Stomach (tissue), 9 donors: ENCODE data around the gene PFDN6. TPM values are rescaled to one million over a fixed set of nuclear protein-coding genes. Genes with fewer than 3 reads are reported as not detected.
A peak's percentile ranks its signal among the peaks of the same experiment; 100 is the strongest.

Experiments used
- DNase-seq, 2 donors: peaks; one replicate each; pipeline versions ENCODE4 v3.0.0 to v3.0.0-alpha.2; 2013 to 2019
- H3K27ac ChIP-seq, 5 donors: fragments of 200-600 bp in 4 of 5; sonication (generic) in 4 of 5; one replicate each; pipeline ENCODE4 v1.5.1; 2013 to 2019; ENCODE audit warnings: mild to moderate bottlenecking in 1 of 5, moderate library complexity in 1 of 5
- H3K27me3 ChIP-seq, 3 donors: fragments of 200-600 bp; sonication (generic); one replicate each; pipeline ENCODE4 v1.5.1; 2017 to 2019; ENCODE audit warnings: mixed run types in 1 of 3
- H3K36me3 ChIP-seq, 4 donors: fragments of 200-600 bp; sonication (generic); 1 replicate in 3 of 4; 2 replicates in 1 of 4; pipeline ENCODE4 v1.5.1; 2016 to 2019
- H3K4me1 ChIP-seq, 4 donors: fragments of 200-600 bp; sonication (generic); one replicate each; pipeline ENCODE4 v1.5.1; 2016 to 2019
- H3K4me3 ChIP-seq, 4 donors: fragments of 200-600 bp; sonication (generic) in 3 of 4; one replicate each; pipeline ENCODE4 v1.5.1; 2016 to 2019; ENCODE audit warnings: mild to moderate bottlenecking in 1 of 4
- H3K9me3 ChIP-seq, 4 donors: fragments of 200-600 bp; sonication (generic); one replicate each; pipeline ENCODE4 v1.5.1; 2016 to 2019
- CTCF ChIP-seq, 7 experiments: fragments of 450-650 bp in 4 of 7; fragments of 200-600 bp in 3 of 7; sonication (generic) in 3 of 7; IDR thresholded peaks; one replicate each; pipeline ENCODE4 v1.5.1; 2016 to 2019; ENCODE audit warnings: antibody characterized with exemption in 7 of 7, control low read depth in 2 of 7, mild to moderate bottlenecking in 1 of 7
- EP300 ChIP-seq: sonication (generic); formaldehyde crosslinking; IDR thresholded peaks from one replicate; pipeline ENCODE4 v1.6.1; 2017; ENCODE audit warnings: antibody characterized with exemption
- POLR2A ChIP-seq, 4 donors: fragments of 450-650 bp; IDR thresholded peaks; one replicate each; pipeline ENCODE4 v1.6.1; 2016; ENCODE audit warnings: antibody characterized with exemption in 4 of 4, control low read depth in 2 of 4, mild to moderate bottlenecking in 1 of 4, moderate library complexity in 1 of 4
- POLR2AphosphoS5 ChIP-seq, 3 donors: sonication (generic); formaldehyde crosslinking; IDR thresholded peaks; one replicate each; pipeline ENCODE4 v1.6.1; 2016; ENCODE audit warnings: antibody characterized with exemption in 3 of 3
- WGBS, 5 donors: extraction: QIAGEN DNeasy Blood & Tissue Kit in 3 of 5; methylation state at CpG; one replicate each; pipeline versions ENCODE4 v1.1.5 to v1.1.7; 2013 to 2018; 5-methylcytosine and 5-hydroxymethylcytosine counted together
- intact Hi-C: fragments of 100-400 bp; cut with DNase I; formaldehyde crosslinking; loops from one replicate; pipeline ENCODE4 v1.15.1; 2023; ENCODE audit warnings: low total_unique reads
- polyA plus RNA-seq, 3 donors: library from polyadenylated mRNA; stranded (reverse); fragments of 200-250 nt; gene quantifications; one replicate each; pipeline ENCODE4 v1.2.3, GENCODE V29; 2013
- total RNA-seq, 5 donors: library from RNA; depleted of rRNA; stranded (reverse); fragments of >200 nt; gene quantifications; one replicate each; pipeline versions ENCODE4 v1.1.0 to v1.2.3, GENCODE V29; 2014 to 2016
- donor health status: healthy with polysubstance abuse.
- donor health status: Bipolar disorder and iron deficiency.
- donor health status: healthy.

The PFDN6 gene
- total and polyA plus RNA-seq, 8 donors, result 9.7 to 265 (median 32.9) TPM; not detected in 1

GRCh38 chr6:33277663-33278391 lies 11.6 kb upstream of the PFDN6 start:
- no peaks in the 10 kb centered on the region for H3K9me3 ChIP-seq
- H3K27ac ChIP-seq, result peak overlapping the region; percentile 91 to 97 (median 95)
- H3K4me1 ChIP-seq, result peaks cover 52 to 76% (median 67%) of the 10 kb centered on the region in 4 donors
- 33 to 49% (median 44%) methylated on average over 15 to 39 of the region's 39 CpGs for WGBS, 5 donors
- peak overlapping the region; percentile 70 to 79 (median 74) for H3K4me3 ChIP-seq
- H3K36me3 ChIP-seq, result peaks cover 45 to 82% (median 79%) of the 10 kb centered on the region in 4 donors
- TF ChIP-seq POLR2AphosphoS5 (IDR thresholded peaks at IDR 0.05) (no peak), EP300 (no peak), POLR2A (IDR thresholded peaks at IDR 0.05) (no peak), CTCF (IDR thresholded peaks at IDR 0.05) (no peak)
- peak in 1 of 2 donors; percentile 42 for DNase-seq
- intact Hi-C loops, result no loop called here
- no peaks in the 10 kb centered on the region for H3K27me3 ChIP-seq

- 75 to 82% (median 79%) methylated on average over 6 to 9 of the region's 9 CpGs for WGBS, 5 donors
Measured at GRCh38 chr6:33278392-33278741, 11.0 kb upstream of the PFDN6 start.

DNA sequence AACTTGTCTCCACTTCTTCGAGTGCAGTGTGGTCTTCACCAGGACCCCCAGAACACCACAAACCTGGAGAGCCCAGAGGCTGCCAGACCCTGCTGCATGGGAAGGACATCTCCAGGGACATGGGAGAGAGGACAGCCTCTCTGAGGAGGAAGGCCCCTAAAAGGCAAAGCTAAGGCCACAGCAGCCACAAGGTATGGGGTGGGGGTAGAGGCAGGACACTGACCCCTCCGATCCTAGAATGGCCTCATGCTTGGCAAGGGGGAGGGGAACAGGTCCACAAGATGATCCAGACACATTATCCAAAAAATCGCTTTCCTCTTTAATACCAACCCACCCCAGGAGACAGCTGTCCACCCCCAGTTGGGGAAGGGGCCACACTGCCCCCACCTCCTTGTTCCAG lies 10.6 kb upstream of the PFDN6 start:
- Histone ChIP-seq H3K27ac (peak overlapping the region in 3 of 5 donors; percentile 91 to 97 (median 96)), H3K4me3 (peak overlapping the region in 2 of 4 donors; percentile 70 to 77), H3K27me3 (no peaks in the 10 kb centered on the region), H3K4me1 (peaks cover 43 to 66% (median 57%) of the 10 kb centered on the region in 4 donors), H3K9me3 (no peaks in the 10 kb centered on the region), H3K36me3 (peaks cover 49 to 84% (median 83%) of the 10 kb centered on the region in 4 donors)
- no peak for TF ChIP-seq POLR2AphosphoS5 (IDR thresholded peaks at IDR 0.05)
- no peak for TF ChIP-seq POLR2A (IDR thresholded peaks at IDR 0.05)
- TF ChIP-seq EP300, result no peak
- TF ChIP-seq CTCF (IDR thresholded peaks at IDR 0.05), result no peak
- DNase-seq, result peak in 1 of 2 donors; percentile 7
- intact Hi-C loops, result no loop called here
- WGBS, 5 donors, result 74 to 88% (median 83%) methylated on average over 3 of the region's 3 CpGs

More at GRCh38 chr6:33278392-33278741, 11.0 kb upstream of the PFDN6 start:
- no peak for TF ChIP-seq CTCF (IDR thresholded peaks at IDR 0.05)
- no peak for TF ChIP-seq POLR2A (IDR thresholded peaks at IDR 0.05)
- TF ChIP-seq EP300, result no peak
- no peak for TF ChIP-seq POLR2AphosphoS5 (IDR thresholded peaks at IDR 0.05)
- no peaks in the 10 kb centered on the region for H3K27me3 ChIP-seq
- no peaks in the 10 kb centered on the region for H3K9me3 ChIP-seq
- H3K27ac ChIP-seq, result peak overlapping the region; percentile 91 to 97 (median 95)
- DNase-seq, result no peak
- peaks cover 49 to 84% (median 83%) of the 10 kb centered on the region in 4 donors for H3K36me3 ChIP-seq
- peak overlapping the region in 3 of 4 donors; percentile 70 to 77 (median 72) for H3K4me3 ChIP-seq
- intact Hi-C loops, result no loop called here
- peaks cover 47 to 71% (median 62%) of the 10 kb centered on the region in 4 donors for H3K4me1 ChIP-seq

- H3K9me3 ChIP-seq, result no peaks in the 10 kb centered on the region
- TF ChIP-seq EP300 (no peak), POLR2AphosphoS5 (IDR thresholded peaks at IDR 0.05) (no peak)
- peaks cover 48 to 84% (median 83%) of the 10 kb centered on the region in 4 donors for H3K36me3 ChIP-seq
- intact Hi-C loops, result no loop called here
- peak overlapping the region in 2 of 5 donors; percentile 91 to 97 for H3K27ac ChIP-seq
- H3K4me3 ChIP-seq, result no peak overlapping the region
- no peaks in the 10 kb centered on the region for H3K27me3 ChIP-seq
- WGBS, 5 donors, result 56 to 80% (median 66%) methylated on average over 7 to 13 of the region's 13 CpGs
- DNase-seq, result peak in 1 of 2 donors; percentile 42
- H3K4me1 ChIP-seq, result peaks cover 38 to 61% (median 52%) of the 10 kb centered on the region in 4 donors
Measured at GRCh38 chr6:33279257-33279695, 10.1 kb upstream of the PFDN6 start.
